ENCODE data around the gene WIZ. TPM values are rescaled to one million over a fixed set of nuclear protein-coding genes. Genes with fewer than 3 reads are reported as not detected.
A peak's percentile ranks its signal among the peaks of the same experiment; 100 is the strongest.

Gene WIZ
- total and polyA plus RNA-seq, 10 donors = 6.6 to 33.7 (median 24.8) TPM

DNA sequence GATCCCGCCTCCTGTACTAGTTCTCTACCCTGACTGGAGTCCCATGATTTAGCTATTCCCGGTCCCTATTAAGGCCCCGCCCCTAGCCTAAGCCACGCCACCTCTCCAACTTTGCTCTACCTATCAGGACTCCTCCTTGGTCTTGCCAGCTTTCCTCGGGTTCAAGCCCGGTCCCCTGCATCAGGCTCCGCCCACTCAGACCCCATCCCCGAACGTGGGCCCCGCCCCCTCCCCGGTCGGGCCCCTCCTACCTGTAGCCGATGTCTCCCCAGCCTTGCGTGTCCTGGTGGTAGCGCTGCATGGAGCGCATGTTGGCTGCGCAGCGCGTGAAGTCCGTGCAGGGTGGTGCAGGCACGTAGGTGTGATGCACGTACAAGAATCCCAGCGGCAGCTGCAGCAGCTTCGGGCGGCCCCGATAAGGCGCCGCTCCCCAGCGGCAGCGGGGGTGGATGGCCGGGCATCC lies 21.9 kb upstream of the WIZ start:
- TF ChIP-seq, protein P1, sequence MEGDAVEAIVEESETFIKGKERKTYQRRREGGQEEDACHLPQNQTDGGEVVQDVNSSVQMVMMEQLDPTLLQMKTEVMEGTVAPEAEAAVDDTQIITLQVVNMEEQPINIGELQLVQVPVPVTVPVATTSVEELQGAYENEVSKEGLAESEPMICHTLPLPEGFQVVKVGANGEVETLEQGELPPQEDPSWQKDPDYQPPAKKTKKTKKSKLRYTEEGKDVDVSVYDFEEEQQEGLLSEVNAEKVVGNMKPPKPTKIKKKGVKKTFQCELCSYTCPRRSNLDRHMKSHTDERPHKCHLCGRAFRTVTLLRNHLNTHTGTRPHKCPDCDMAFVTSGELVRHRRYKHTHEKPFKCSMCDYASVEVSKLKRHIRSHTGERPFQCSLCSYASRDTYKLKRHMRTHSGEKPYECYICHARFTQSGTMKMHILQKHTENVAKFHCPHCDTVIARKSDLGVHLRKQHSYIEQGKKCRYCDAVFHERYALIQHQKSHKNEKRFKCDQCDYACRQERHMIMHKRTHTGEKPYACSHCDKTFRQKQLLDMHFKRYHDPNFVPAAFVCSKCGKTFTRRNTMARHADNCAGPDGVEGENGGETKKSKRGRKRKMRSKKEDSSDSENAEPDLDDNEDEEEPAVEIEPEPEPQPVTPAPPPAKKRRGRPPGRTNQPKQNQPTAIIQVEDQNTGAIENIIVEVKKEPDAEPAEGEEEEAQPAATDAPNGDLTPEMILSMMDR (IDR thresholded peaks at IDR 0.05 in 8 of 11, conservative IDR thresholded peaks at IDR 0.05 in 3 of 11) = no peak
- no peak for TF ChIP-seq POLR2AphosphoS5 (IDR thresholded peaks at IDR 0.05)
- no peak for TF ChIP-seq POLR2A (IDR thresholded peaks at IDR 0.05)
- Histone ChIP-seq H3K36me3 (no peaks in the 10 kb centered on the region), H3K27ac (no peak overlapping the region), H3K4me3 (no peak overlapping the region), H3K9me3 (peaks cover 0 to 9% (median 0%) of the 10 kb centered on the region in 8 donors), H3K4me1 (peaks cover 9 to 38% (median 22%) of the 10 kb centered on the region in 6 donors), H3K27me3 (replicated peaks in 1 of 7) (peaks cover 0 to 45% (median 18%) of the 10 kb centered on the region in 7 donors)
- WGBS, 5 donors = 60 to 72% (median 67%) methylated on average over 20 to 31 of the region's 31 CpGs
- no peak for DNase-seq
- intact Hi-C loops (cut with DNase I; ENCODE audit: low total_unique reads) = no loop called here

DNA sequence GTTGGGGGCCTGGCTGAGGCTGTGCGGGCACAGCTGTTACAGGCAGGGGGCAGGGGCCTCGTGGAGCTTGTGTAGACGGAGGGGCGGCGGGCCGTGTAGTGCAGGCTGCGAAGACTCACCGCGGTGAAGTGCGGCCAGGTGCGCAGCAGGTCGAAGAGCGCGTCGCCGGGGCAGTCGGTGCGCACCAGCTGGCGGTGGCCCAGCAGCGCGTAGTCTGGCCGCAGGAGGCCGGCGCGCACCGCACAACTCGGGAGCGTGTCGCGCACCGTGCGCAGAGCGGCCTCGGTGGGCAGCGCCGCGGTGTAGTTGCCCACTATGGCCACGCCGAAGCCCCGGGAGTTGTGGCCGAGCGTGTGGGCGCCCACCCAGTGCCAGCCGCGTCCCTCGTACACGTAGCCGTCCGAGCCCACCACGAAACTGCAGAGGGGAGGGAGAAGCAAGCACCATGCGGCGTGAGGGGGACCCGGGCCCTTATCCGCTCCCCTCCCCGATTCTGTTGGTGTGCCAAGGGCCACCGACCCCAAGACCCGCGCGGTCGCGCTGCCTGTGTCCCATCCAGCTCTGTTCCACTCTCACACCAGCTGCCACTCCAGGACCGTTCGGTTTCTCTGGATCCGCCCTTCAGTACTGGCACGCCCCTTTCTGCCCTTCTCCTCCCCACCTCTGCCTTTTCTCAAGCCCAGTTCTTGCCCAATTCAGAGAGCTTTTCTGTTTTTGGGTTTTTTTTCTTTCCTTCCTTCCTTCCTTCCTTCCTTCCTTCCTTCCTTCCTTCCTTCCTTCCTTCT lies 19.9 kb upstream of the WIZ start:
- intact Hi-C loops (cut with DNase I; ENCODE audit: low total_unique reads) = no loop called here
- H3K4me3 ChIP-seq = peak overlapping the region; percentile 6 to 71 (median 39)
- no peaks in the 10 kb centered on the region for H3K36me3 ChIP-seq
- peaks cover 0 to 45% (median 18%) of the 10 kb centered on the region in 7 donors for H3K27me3 ChIP-seq (replicated peaks in 1 of 7)
- peaks cover 9 to 57% (median 38%) of the 10 kb centered on the region in 6 donors for H3K4me1 ChIP-seq
- TF ChIP-seq, protein P1 (IDR thresholded peaks at IDR 0.05 in 8 of 11, conservative IDR thresholded peaks at IDR 0.05 in 3 of 11) = peak in 1 of 11 experiments; percentile 3
- TF ChIP-seq POLR2A (IDR thresholded peaks at IDR 0.05) (no peak), POLR2AphosphoS5 (IDR thresholded peaks at IDR 0.05) (peak in 1 of 3 donors; percentile 42)
- peak; percentile 81 for DNase-seq
- peak overlapping the region in 3 of 8 donors; percentile 51 to 73 (median 54) for H3K27ac ChIP-seq
- 2 to 13% (median 5%) methylated on average over 25 to 65 of the region's 65 CpGs for WGBS, 5 donors
- H3K9me3 ChIP-seq = no peaks in the 10 kb centered on the region

DNA sequence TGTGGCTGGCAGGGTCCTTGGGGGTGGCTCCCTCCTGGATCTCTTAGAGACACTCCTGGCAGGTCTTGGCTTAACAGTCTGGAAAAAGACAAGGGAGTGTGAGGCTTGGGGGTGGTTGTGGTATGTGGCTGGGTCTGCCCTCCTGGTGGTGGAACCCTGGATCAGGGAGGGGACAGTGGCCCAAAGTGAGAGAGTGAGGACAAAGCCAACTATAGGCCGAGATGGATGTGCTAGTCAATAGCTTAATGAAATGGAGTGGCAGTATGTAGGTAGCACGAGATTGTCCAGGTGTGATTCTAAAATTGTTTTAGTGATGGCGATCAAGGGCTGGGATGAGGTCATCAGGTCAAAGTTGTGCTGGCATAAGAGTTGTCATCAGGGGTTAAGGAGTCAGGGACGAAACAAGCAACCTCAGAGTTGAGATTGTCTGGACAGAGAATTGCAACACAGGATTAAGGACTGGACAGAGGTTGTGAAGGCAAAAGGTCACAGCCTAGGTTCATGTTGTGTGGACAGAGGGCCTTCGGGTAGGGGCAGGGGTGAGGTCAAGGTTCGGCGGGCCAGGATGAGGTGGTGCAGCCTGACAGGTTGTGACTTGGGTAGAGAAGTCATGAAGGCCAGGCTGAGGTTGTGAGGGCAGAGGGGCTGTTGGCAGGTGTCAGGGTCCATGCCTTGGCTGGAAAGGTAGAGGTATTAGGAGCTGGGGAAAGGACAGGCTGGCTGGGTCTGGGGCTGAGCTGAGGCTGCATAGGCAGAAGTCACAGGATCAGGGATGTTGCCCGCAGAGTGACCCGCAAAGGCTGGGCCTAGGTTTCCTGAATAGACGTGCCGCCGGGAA lies 19.1 kb upstream of the WIZ start:
- Histone ChIP-seq H3K9me3 (no peaks in the 10 kb centered on the region), H3K4me3 (peak overlapping the region in 4 of 8 donors; percentile 38 to 71 (median 41))
- DNase-seq = peak; percentile 20

More for the DNA sequence above, 19.1 kb upstream of the WIZ start:
- peak overlapping the region in 3 of 8 donors; percentile 51 to 73 (median 54) for H3K27ac ChIP-seq
- no peaks in the 10 kb centered on the region for H3K36me3 ChIP-seq
- WGBS, 5 donors = 49 to 56% (median 51%) methylated on average over 11 to 12 of the region's 12 CpGs
- TF ChIP-seq, protein P1 (IDR thresholded peaks at IDR 0.05 in 8 of 11, conservative IDR thresholded peaks at IDR 0.05 in 3 of 11) = no peak
- TF ChIP-seq POLR2A (IDR thresholded peaks at IDR 0.05) (no peak), POLR2AphosphoS5 (IDR thresholded peaks at IDR 0.05) (no peak)
- peaks cover 0 to 52% (median 19%) of the 10 kb centered on the region in 7 donors for H3K27me3 ChIP-seq (replicated peaks in 1 of 7)
- intact Hi-C loops (cut with DNase I; ENCODE audit: low total_unique reads) = no loop called here
- H3K4me1 ChIP-seq = peaks cover 9 to 65% (median 42%) of the 10 kb centered on the region in 6 donors

All from spleen (tissue), 11 donors.